ENCODE results near the gene ZNF22.
"Not testable (repeated sequence)": the region's sequence is repeated elsewhere in the genome, so short reads cannot be mapped to it uniquely, and the experiment has no call there.

ZNF22 gene

GRCh38 chr10:44992732-44993225 lies 7.9 kb upstream of the ZNF22 start:
- DNase-seq, result no peak

- DNase-seq, result no peak
These were observed 7.3 kb upstream of the ZNF22 start for GRCh38 chr10:44993226-44993921.

- no peak for DNase-seq
These were observed 6.6 kb upstream of the ZNF22 start for GRCh38 chr10:44993922-44994751.

- DNase-seq, result no peak
These were observed 5.8 kb upstream of the ZNF22 start for GRCh38 chr10:44994752-44995530.

GRCh38 chr10:44995581-44995913 lies 5.2 kb upstream of the ZNF22 start:
- no peak for DNase-seq

- DNase-seq, result no peak
These were observed 4.6 kb upstream of the ZNF22 start for GRCh38 chr10:44995914-44996669.

GRCh38 chr10:44997105-44997748 lies 3.5 kb upstream of the ZNF22 start:
- no peak for DNase-seq

GRCh38 chr10:44998146-44998631 lies 2.5 kb upstream of the ZNF22 start:
- DNase-seq, result no peak

GRCh38 chr10:45000138-45000751 lies 478 bp upstream of the ZNF22 start:
- no peak for DNase-seq

- DNase-seq, result peak; percentile 58
These were observed 842 bp downstream of the ZNF22 start for GRCh38 chr10:45001381-45002148.

- no peak for DNase-seq
These were observed 2.8 kb downstream of the ZNF22 start for GRCh38 chr10:45003432-45004000.

- no peak for DNase-seq
These were observed 3.9 kb downstream of the ZNF22 start for GRCh38 chr10:45004661-45005060.

GRCh38 chr10:45005284-45005683 lies 4.6 kb downstream of the ZNF22 start:
- no peak for DNase-seq

- DNase-seq, result no peak
These were observed 5.7 kb downstream of the ZNF22 start for GRCh38 chr10:45006276-45007030.

GRCh38 chr10:45008524-45009161 lies 7.9 kb downstream of the ZNF22 start:
- DNase-seq, result peak; percentile 16

GRCh38 chr10:45014557-45014956 lies 13.8 kb downstream of the ZNF22 start:
- DNase-seq, result not testable (repeated sequence)

GRCh38 chr10:45015590-45015989 lies 14.9 kb downstream of the ZNF22 start:
- no peak for DNase-seq

GRCh38 chr10:45023426-45023825 lies 22.7 kb downstream of the ZNF22 start:
- no peak for DNase-seq

GRCh38 chr10:45034301-45034700 lies 33.6 kb downstream of the ZNF22 start:
- DNase-seq, result no peak
